Skin epidermis (tissue), 12 donors: Measurements from ENCODE around the gene PTGIR.

ENCODE experiments used
- H3K27ac ChIP-seq, 21 experiments: fragments of 200-600 bp; sonication (generic) in 11 of 21; one replicate each; pipeline ENCODE4 v1.5.0; 2020; ENCODE audit warnings: mild to moderate bottlenecking in 3 of 21, inconsistent platforms in 2 of 21, moderate library complexity in 2 of 21
- H3K4me3 ChIP-seq, 7 experiments: fragments of 200-600 bp; sonication (generic) in 2 of 7; one replicate each; pipeline ENCODE4 v1.5.0; 2020; ENCODE audit warnings: inconsistent platforms in 2 of 7, mild to moderate bottlenecking in 2 of 7, moderate library complexity in 1 of 7

The PTGIR gene

GRCh38 chr19:46620267-46620666, 4.6 kb downstream of the PTGIR start:
- Histone ChIP-seq H3K27ac (peak overlapping the region in 11 of 21 experiments; percentile 24 to 79 (median 59)), H3K4me3 (no peak overlapping the region)

GRCh38 chr19:46618670-46619231, 6.1 kb downstream of the PTGIR start:
- no peak overlapping the region for H3K4me3 ChIP-seq
- H3K27ac ChIP-seq, result peak overlapping the region in 12 of 21 experiments; percentile 9 to 79 (median 52)

GRCh38 chr19:46617601-46618000, 7.3 kb downstream of the PTGIR start:
- Histone ChIP-seq H3K4me3 (no peak overlapping the region), H3K27ac (peak overlapping the region in 8 of 21 experiments; percentile 2 to 75 (median 39))

- Histone ChIP-seq H3K27ac (peak overlapping the region in 10 of 21 experiments; percentile 2 to 75 (median 32)), H3K4me3 (no peak overlapping the region)
Measured at GRCh38 chr19:46616631-46617322, 8.1 kb downstream of the PTGIR start.

- Histone ChIP-seq H3K4me3 (no peak overlapping the region), H3K27ac (peak overlapping the region in 1 of 21 experiments; percentile 31)
Measured at GRCh38 chr19:46615966-46616365, 8.9 kb downstream of the PTGIR start.

GRCh38 chr19:46614114-46614722, 10.7 kb downstream of the PTGIR start:
- H3K4me3 ChIP-seq, result no peak overlapping the region
- peak overlapping the region in 4 of 21 experiments; percentile 7 to 34 (median 15) for H3K27ac ChIP-seq

GRCh38 chr19:46613525-46613924, 11.4 kb downstream of the PTGIR start:
- H3K27ac ChIP-seq, result peak overlapping the region in 3 of 21 experiments; percentile 11 to 34 (median 19)

GRCh38 chr19:46611776-46612175, 13.1 kb downstream of the PTGIR start:
- Histone ChIP-seq H3K4me3 (no peak overlapping the region), H3K27ac (peak overlapping the region in 12 of 21 experiments; percentile 1 to 79 (median 42))

More at GRCh38 chr19:46613525-46613924, 11.4 kb downstream of the PTGIR start:
- no peak overlapping the region for H3K4me3 ChIP-seq

- Histone ChIP-seq H3K4me3 (no peak overlapping the region), H3K27ac (peak overlapping the region in 12 of 21 experiments; percentile 13 to 79 (median 36))
Measured at GRCh38 chr19:46610851-46611770, 13.8 kb downstream of the PTGIR start.

GRCh38 chr19:46610413-46610775, 14.5 kb downstream of the PTGIR start:
- peak overlapping the region in 2 of 21 experiments; percentile 23 to 30 for H3K27ac ChIP-seq
- no peak overlapping the region for H3K4me3 ChIP-seq

GRCh38 chr19:46609511-46610412, 15.1 kb downstream of the PTGIR start:
- no peak overlapping the region for H3K4me3 ChIP-seq
- H3K27ac ChIP-seq, result peak overlapping the region in 1 of 21 experiments; percentile 30

GRCh38 chr19:46608581-46609345, 16.1 kb downstream of the PTGIR start:
- Histone ChIP-seq H3K4me3 (no peak overlapping the region), H3K27ac (no peak overlapping the region)

- Histone ChIP-seq H3K27ac (no peak overlapping the region), H3K4me3 (no peak overlapping the region)
Measured at GRCh38 chr19:46608178-46608577, 16.7 kb downstream of the PTGIR start.

GRCh38 chr19:46607448-46607841, 17.4 kb downstream of the PTGIR start:
- H3K27ac ChIP-seq, result peak overlapping the region in 1 of 21 experiments; percentile 20

GRCh38 chr19:46606681-46607447, 18.0 kb downstream of the PTGIR start:
- H3K4me3 ChIP-seq, result no peak overlapping the region
- H3K27ac ChIP-seq, result peak overlapping the region in 2 of 21 experiments; percentile 20 to 38

More at GRCh38 chr19:46607448-46607841, 17.4 kb downstream of the PTGIR start:
- no peak overlapping the region for H3K4me3 ChIP-seq

GRCh38 chr19:46606019-46606418, 18.9 kb downstream of the PTGIR start:
- Histone ChIP-seq H3K27ac (peak overlapping the region in 7 of 21 experiments; percentile 16 to 44 (median 28)), H3K4me3 (no peak overlapping the region)

GRCh38 chr19:46605356-46605821, 19.5 kb downstream of the PTGIR start:
- H3K27ac ChIP-seq, result peak overlapping the region in 7 of 21 experiments; percentile 1 to 44 (median 28)
- H3K4me3 ChIP-seq, result no peak overlapping the region
